Fibroblast of lung (primary cell): ENCODE data around the gene DCDC2. TPM values are rescaled to one million over a fixed set of nuclear protein-coding genes. Genes with fewer than 3 reads are reported as not detected.

Experiments
- DNase-seq, 2 donors: peaks; one replicate each; pipeline versions ENCODE4 v3.0.0 to v3.0.0-alpha.2; 2010; ENCODE audit warnings: low read depth in 2 of 2
- H2AFZ ChIP-seq: 2 replicates; pipeline ENCODE4 v1.5.1; 2012; ENCODE audit warnings: low read length, control low read depth, inconsistent platforms
- H3K27ac ChIP-seq: 2 replicates; pipeline ENCODE4 v1.5.1; 2011; ENCODE audit warnings: low read length, control low read depth; ENCODE audit not compliant: insufficient read depth
- H3K27me3 ChIP-seq: 2 replicates; pipeline ENCODE4 v1.5.1; 2011; ENCODE audit warnings: mild to moderate bottlenecking, low read length; ENCODE audit not compliant: control insufficient read depth, insufficient read depth
- H3K36me3 ChIP-seq: 2 replicates; pipeline ENCODE4 v1.5.1; 2011; ENCODE audit warnings: low read length; ENCODE audit not compliant: control insufficient read depth, insufficient read depth
- H3K4me1 ChIP-seq: 2 replicates; pipeline ENCODE4 v1.5.1; 2011; ENCODE audit warnings: low read length; ENCODE audit not compliant: control insufficient read depth, insufficient read depth; ENCODE audit errors: extremely low read depth
- H3K4me2 ChIP-seq: 2 replicates; pipeline ENCODE4 v1.5.1; 2011; ENCODE audit warnings: low read length, control low read depth; ENCODE audit not compliant: insufficient read depth; ENCODE audit errors: extremely low read depth
- H3K4me3 ChIP-seq, 4 experiments: fragments of 200-600 bp in 1 of 4; sonication (generic) in 1 of 4; replicated peaks in 1 of 4; 2 replicates each; pipeline ENCODE4 v1.5.1; 2011 to 2016; ENCODE audit warnings: low read length in 4 of 4, low read depth in 3 of 4, mild to moderate bottlenecking in 3 of 4, control low read depth in 2 of 4, inconsistent platforms in 1 of 4, mixed read lengths in 1 of 4; ENCODE audit not compliant: insufficient read depth in 1 of 4; ENCODE audit errors: control extremely low read depth in 1 of 4
- H3K79me2 ChIP-seq: 2 replicates; pipeline ENCODE4 v1.5.1; 2012; ENCODE audit warnings: mild to moderate bottlenecking, low read length, inconsistent platforms; ENCODE audit not compliant: control insufficient read depth, insufficient read depth
- H3K9ac ChIP-seq: 2 replicates; pipeline ENCODE4 v1.5.1; 2011; ENCODE audit warnings: mild to moderate bottlenecking, low read length, control low read depth; ENCODE audit not compliant: insufficient read depth
- H3K9me3 ChIP-seq: 2 replicates; pipeline ENCODE4 v1.5.1; 2012; ENCODE audit warnings: low read depth, low read length; ENCODE audit not compliant: control insufficient read depth, insufficient read depth
- H4K20me1 ChIP-seq: 2 replicates; pipeline ENCODE4 v1.5.1; 2011; ENCODE audit warnings: low read length; ENCODE audit not compliant: control insufficient read depth, insufficient read depth; ENCODE audit errors: extremely low read depth
- CTCF ChIP-seq, 2 donors: IDR thresholded peaks in 1 of 2; conservative IDR thresholded peaks in 1 of 2; 1 replicate in 1 of 2; 2 replicates in 1 of 2; pipeline ENCODE4 v1.5.1; 2011 to 2012; ENCODE audit warnings: low read length in 2 of 2, control low read depth in 1 of 2, inconsistent platforms in 1 of 2, low read depth in 1 of 2, mild to moderate bottlenecking in 1 of 2
- EZH2 ChIP-seq: IDR thresholded peaks from 2 replicates; pipeline ENCODE4 v1.5.1; 2012; ENCODE audit warnings: low read length, control low read depth, mild to moderate bottlenecking; ENCODE audit errors: missing control alignments
- polyA plus RNA-seq, 2 donors: library from polyadenylated mRNA; depleted of rRNA in 1 of 2; stranded (reverse) in 1 of 2; unstranded in 1 of 2; fragments of >200 nt; gene quantifications; 2 replicates each; pipeline ENCODE4 v1.2.1, GENCODE V29; 2011 to 2012; ENCODE audit warnings: missing spikeins in 1 of 2
- total RNA-seq: library from RNA; depleted of rRNA; stranded (reverse); fragments of >200 nt; gene quantifications from 2 replicates; pipeline ENCODE4 v1.2.1, GENCODE V29; 2014

The DCDC2 gene
- total and polyA plus RNA-seq, 2 donors (not counting 1 experiment from before 2014, with no cell fraction given), result 0.01 TPM; not detected in 1

GRCh38 chr6:24219670-24220069 is 138.2 kb downstream of the DCDC2 start:
- Histone ChIP-seq H3K4me1 (no peaks in the 10 kb centered on the region), H3K27me3 (no peaks in the 10 kb centered on the region), H3K9ac (no peak overlapping the region), H3K79me2 (no peaks in the 10 kb centered on the region), H2AFZ (no peak overlapping the region), H3K27ac (no peak overlapping the region), H3K4me2 (no peak overlapping the region), H3K4me3 (no peak overlapping the region), H4K20me1 (no peaks in the 10 kb centered on the region), H3K9me3 (no peaks in the 10 kb centered on the region), H3K36me3 (no peaks in the 10 kb centered on the region)
- DNase-seq, result no peak
- TF ChIP-seq CTCF (conservative IDR thresholded peaks at IDR 0.05 in 1 of 2, IDR thresholded peaks at IDR 0.05 in 1 of 2; ENCODE audit: low read depth in 1 of 2, low read length in 2 of 2) (no peak), EZH2 (no peak)

GRCh38 chr6:24214984-24215383 is 142.9 kb downstream of the DCDC2 start:
- DNase-seq, result no peak
- no peaks in the 10 kb centered on the region for H4K20me1 ChIP-seq
- no peak overlapping the region for H3K27ac ChIP-seq
- H3K27me3 ChIP-seq, result no peaks in the 10 kb centered on the region
- H3K9ac ChIP-seq, result no peak overlapping the region
- H3K36me3 ChIP-seq, result no peaks in the 10 kb centered on the region
- H3K4me1 ChIP-seq, result no peaks in the 10 kb centered on the region
- TF ChIP-seq CTCF (conservative IDR thresholded peaks at IDR 0.05 in 1 of 2, IDR thresholded peaks at IDR 0.05 in 1 of 2; ENCODE audit: low read depth in 1 of 2, low read length in 2 of 2) (no peak), EZH2 (no peak)
- H3K4me2 ChIP-seq, result no peak overlapping the region
- no peak overlapping the region for H3K4me3 ChIP-seq
- no peak overlapping the region for H2AFZ ChIP-seq
- H3K79me2 ChIP-seq, result no peaks in the 10 kb centered on the region
- no peaks in the 10 kb centered on the region for H3K9me3 ChIP-seq

GRCh38 chr6:24207413-24207812 is 150.4 kb downstream of the DCDC2 start:
- no peak for TF ChIP-seq EZH2
- TF ChIP-seq CTCF (conservative IDR thresholded peaks at IDR 0.05 in 1 of 2, IDR thresholded peaks at IDR 0.05 in 1 of 2; ENCODE audit: low read depth in 1 of 2, low read length in 2 of 2), result no peak
- Histone ChIP-seq H3K4me3 (no peak overlapping the region), H3K4me2 (no peak overlapping the region)

More at GRCh38 chr6:24207413-24207812, 150.4 kb downstream of the DCDC2 start:
- Histone ChIP-seq H3K27ac (no peak overlapping the region), H3K9me3 (no peaks in the 10 kb centered on the region), H2AFZ (no peak overlapping the region), H3K9ac (no peak overlapping the region), H3K79me2 (no peaks in the 10 kb centered on the region), H4K20me1 (no peaks in the 10 kb centered on the region), H3K36me3 (no peaks in the 10 kb centered on the region), H3K4me1 (no peaks in the 10 kb centered on the region), H3K27me3 (no peaks in the 10 kb centered on the region)
- DNase-seq, result no peak
